ENCODE measurements around the gene EVI5. TPM values are rescaled to one million over a fixed set of nuclear protein-coding genes. Genes with fewer than 3 reads are reported as not detected.
"Not testable (repeated sequence)": the region's sequence is repeated elsewhere in the genome, so short reads cannot be mapped to it uniquely, and the experiment has no call there.

Gene EVI5
- total and polyA plus RNA-seq, 2 experiments from 2014 or later, result 16.3 to 30.8 TPM

DNA sequence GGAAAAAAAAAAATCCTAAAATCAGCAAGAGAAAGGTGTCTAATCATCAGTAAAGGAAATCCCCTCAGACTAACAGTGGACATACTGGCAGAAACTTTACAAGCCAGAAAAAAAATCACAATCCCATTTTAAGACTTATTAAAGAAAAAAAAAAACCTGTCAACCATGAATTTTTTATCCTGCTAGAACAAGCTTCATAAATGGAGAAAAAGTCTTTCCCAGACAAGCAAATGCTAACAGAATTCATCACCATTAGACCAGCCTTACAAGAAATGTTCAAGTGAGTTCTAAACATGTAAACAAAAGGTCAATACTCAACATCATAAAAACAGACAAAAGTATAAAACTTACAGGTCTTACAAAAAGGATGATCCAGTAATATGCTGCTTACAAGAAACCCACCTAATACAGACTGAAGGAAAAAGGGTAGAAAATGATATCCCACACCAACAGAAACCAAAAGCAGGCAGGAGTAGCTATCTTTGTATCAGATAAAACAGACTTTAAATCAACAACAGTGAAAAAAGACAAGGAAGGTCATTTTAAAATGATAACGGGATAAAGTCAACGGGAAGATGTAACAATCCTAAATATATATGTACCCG is 129.6 kb downstream of the EVI5 start:
- Histone ChIP-seq H3K9me3 (ENCODE audit: low read depth) (no peaks in the 10 kb centered on the region), H3K4me1 (ENCODE audit: low read depth) (no peaks in the 10 kb centered on the region), H3K36me3 (no peaks in the 10 kb centered on the region), H3K27ac (no peak overlapping the region), H3K27me3 (no peaks in the 10 kb centered on the region), H3K4me3 (no peak overlapping the region)
- DNase-seq (ENCODE audit: low read depth in 1 of 2, low spot score in 1 of 2), result no peak
- TF ChIP-seq, protein P1, sequence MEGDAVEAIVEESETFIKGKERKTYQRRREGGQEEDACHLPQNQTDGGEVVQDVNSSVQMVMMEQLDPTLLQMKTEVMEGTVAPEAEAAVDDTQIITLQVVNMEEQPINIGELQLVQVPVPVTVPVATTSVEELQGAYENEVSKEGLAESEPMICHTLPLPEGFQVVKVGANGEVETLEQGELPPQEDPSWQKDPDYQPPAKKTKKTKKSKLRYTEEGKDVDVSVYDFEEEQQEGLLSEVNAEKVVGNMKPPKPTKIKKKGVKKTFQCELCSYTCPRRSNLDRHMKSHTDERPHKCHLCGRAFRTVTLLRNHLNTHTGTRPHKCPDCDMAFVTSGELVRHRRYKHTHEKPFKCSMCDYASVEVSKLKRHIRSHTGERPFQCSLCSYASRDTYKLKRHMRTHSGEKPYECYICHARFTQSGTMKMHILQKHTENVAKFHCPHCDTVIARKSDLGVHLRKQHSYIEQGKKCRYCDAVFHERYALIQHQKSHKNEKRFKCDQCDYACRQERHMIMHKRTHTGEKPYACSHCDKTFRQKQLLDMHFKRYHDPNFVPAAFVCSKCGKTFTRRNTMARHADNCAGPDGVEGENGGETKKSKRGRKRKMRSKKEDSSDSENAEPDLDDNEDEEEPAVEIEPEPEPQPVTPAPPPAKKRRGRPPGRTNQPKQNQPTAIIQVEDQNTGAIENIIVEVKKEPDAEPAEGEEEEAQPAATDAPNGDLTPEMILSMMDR (IDR thresholded peaks at IDR 0.05; ENCODE audit: low read depth, low read length), result no peak

DNA sequence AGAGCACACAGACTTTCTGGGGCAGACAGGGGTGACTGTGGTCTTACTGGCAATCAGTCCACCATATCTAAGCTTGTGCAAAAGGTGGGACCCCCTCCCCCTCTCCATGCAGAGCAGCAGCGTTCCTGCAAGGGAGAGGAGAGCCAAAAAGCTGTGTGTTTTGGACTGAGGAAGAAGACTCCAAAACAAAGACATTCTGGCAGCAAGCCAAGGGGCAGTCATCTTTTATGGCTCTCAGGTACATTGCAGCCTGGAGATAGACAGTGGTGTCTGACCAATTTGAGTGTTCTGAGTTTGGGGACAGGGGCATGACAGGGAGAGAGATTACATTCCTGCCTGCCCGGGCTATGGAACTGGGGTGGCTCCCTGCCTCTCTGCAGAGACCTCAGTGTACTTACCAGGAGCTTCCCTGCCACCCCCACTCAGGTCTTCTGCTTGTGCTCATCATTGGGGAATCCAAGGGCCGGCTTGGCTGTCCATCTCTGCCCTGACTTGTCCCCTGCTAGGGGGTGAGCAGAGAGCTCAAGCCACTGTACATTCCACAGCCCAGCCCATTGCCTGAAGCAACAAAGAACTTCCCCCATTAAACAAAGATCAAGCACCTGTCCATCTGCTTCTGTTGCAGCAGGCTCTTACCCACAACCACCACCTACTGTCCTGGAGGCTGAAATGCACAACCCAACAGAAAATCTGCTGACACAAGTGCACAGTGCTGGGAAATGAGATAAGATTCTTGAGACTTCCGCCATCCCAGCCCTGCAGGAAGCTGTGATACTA is 131.1 kb downstream of the EVI5 start:
- Histone ChIP-seq H3K4me1 (ENCODE audit: low read depth) (no peaks in the 10 kb centered on the region), H3K27me3 (no peaks in the 10 kb centered on the region), H3K27ac (no peak overlapping the region), H3K36me3 (no peaks in the 10 kb centered on the region), H3K4me3 (no peak overlapping the region), H3K9me3 (ENCODE audit: low read depth) (no peaks in the 10 kb centered on the region)
- TF ChIP-seq, protein P1 (IDR thresholded peaks at IDR 0.05; ENCODE audit: low read depth, low read length), result no peak
- no peak for DNase-seq (ENCODE audit: low read depth in 1 of 2, low spot score in 1 of 2)

DNA sequence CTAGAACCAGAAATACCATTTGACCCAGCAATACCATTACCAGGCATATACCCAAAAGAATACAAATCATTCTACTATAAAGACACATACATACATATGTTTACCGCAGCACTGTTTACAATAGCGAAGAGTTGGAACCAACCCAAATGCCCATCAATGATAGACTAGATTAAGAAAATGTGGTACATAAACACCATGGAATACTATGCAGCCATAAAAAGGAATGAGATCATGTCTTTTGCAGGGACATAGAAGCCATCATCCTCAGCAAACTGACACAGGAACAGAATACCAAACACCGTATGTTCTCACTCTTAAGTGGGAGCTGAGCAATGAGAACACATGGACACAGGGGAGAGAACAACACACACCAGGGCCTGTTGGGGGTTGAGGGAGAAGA is 144.2 kb downstream of the EVI5 start:
- H3K36me3 ChIP-seq; DNase-seq (ENCODE audit: low read depth in 1 of 2, low spot score in 1 of 2); H3K4me1 ChIP-seq (ENCODE audit: low read depth); H3K4me3 ChIP-seq; H3K27ac ChIP-seq; H3K27me3 ChIP-seq; H3K9me3 ChIP-seq (ENCODE audit: low read depth): not testable (repeated sequence)

DNA sequence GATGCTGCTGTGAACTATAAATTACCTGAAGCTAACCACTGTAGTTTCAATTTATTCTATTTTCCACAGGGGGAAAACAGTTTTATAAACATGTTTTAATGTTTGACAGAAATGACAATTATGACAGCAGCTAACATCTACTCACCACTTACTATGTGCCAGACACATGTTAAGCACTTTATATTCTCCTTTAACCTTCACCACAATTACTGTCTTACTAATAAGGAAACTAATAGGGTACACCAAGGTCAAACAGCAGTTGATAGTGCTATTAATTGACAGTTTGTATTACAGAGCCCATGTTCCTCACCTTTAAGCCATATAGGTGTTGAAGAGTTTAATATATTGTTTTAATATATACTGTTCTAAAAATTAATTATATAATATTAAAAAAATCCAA is 146.4 kb downstream of the EVI5 start:
- Histone ChIP-seq H3K9me3 (ENCODE audit: low read depth) (no peaks in the 10 kb centered on the region), H3K27ac (no peak overlapping the region), H3K4me3 (no peak overlapping the region), H3K27me3 (no peaks in the 10 kb centered on the region), H3K4me1 (ENCODE audit: low read depth) (no peaks in the 10 kb centered on the region), H3K36me3 (peaks cover 6% of the 10 kb centered on the region)
- no peak for DNase-seq (ENCODE audit: low read depth in 1 of 2, low spot score in 1 of 2)
- TF ChIP-seq, protein P1 (IDR thresholded peaks at IDR 0.05; ENCODE audit: low read depth, low read length), result no peak

DNA sequence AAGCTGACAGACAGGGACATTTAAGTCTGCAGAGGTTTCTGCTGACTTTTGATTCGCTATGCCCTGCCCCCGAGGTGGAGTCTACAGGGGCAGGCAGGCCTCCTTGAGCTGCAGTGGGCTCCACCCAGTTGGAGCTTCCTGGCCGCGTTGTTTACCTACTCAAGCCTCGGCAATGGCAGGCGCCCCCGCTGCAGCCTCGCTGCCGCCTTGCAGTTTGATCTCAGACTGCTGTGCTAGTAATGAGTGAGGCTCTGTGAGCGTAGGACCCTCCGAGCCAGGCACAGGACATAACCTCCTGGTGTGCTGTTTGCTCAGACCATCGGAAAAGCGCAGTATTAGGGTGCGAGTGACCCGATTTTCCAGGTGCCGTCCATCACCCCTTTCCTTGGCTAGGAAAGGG is 149.7 kb downstream of the EVI5 start:
- not testable (repeated sequence) for DNase-seq (ENCODE audit: low read depth in 1 of 2, low spot score in 1 of 2); H3K4me1 ChIP-seq (ENCODE audit: low read depth); H3K4me3 ChIP-seq; H3K27me3 ChIP-seq; H3K9me3 ChIP-seq (ENCODE audit: low read depth); H3K36me3 ChIP-seq; H3K27ac ChIP-seq

DNA sequence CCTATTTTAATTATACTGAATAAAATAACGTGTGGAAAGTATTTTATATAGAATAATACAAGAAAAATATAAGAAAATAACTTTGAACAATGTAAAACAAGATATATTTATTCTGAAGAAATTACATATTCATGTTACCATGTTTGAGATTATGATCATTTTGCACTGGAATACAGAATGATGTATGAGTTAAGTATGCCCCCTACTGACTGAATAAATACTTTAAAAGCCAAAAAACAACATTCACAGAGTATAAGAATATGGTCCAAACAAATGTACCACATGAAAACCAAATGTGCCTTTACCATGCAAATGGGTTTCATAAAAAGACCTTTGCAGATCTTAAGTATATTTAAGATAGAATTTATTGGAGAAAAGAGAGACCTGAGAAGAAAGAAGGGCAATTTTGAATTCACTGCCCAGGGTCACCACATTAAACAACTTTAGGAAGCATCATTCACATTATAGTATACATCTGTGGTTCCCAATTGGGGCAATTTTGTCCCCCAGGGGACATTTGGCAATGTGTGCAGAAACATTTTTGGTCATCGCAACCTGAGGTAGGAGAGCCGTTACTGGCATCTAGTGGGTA is 161.6 kb downstream of the EVI5 start:
- TF ChIP-seq, protein P1 (IDR thresholded peaks at IDR 0.05; ENCODE audit: low read depth, low read length), result peak; percentile 36
- H3K27ac ChIP-seq, result no peak overlapping the region
- H3K27me3 ChIP-seq, result no peaks in the 10 kb centered on the region
- H3K36me3 ChIP-seq, result no peaks in the 10 kb centered on the region
- H3K4me3 ChIP-seq, result no peak overlapping the region
- H3K9me3 ChIP-seq (ENCODE audit: low read depth), result no peaks in the 10 kb centered on the region
- peak in 1 of 2 donors; percentile 38 for DNase-seq (ENCODE audit: low read depth in 1 of 2, low spot score in 1 of 2)
- no peaks in the 10 kb centered on the region for H3K4me1 ChIP-seq (ENCODE audit: low read depth)
